ENCODE results near the gene CACNA1F.

CACNA1F gene

GRCh38 chrX:49214996-49215526 lies 18.1 kb downstream of the CACNA1F start:
- no peak for TF ChIP-seq CTCF (IDR thresholded peaks at IDR 0.05; ENCODE audit: low read depth, low read length)
- no peak for DNase-seq (ENCODE audit: extremely low read depth, low read depth)

- no peak for TF ChIP-seq CTCF (IDR thresholded peaks at IDR 0.05; ENCODE audit: low read depth, low read length)
- DNase-seq (ENCODE audit: extremely low read depth, low read depth): no peak
Measured at GRCh38 chrX:49214416-49214815, 18.7 kb downstream of the CACNA1F start.

- DNase-seq (ENCODE audit: extremely low read depth, low read depth): no peak
- TF ChIP-seq CTCF (IDR thresholded peaks at IDR 0.05; ENCODE audit: low read depth, low read length): no peak
Measured at GRCh38 chrX:49212861-49213260, 20.3 kb downstream of the CACNA1F start.

GRCh38 chrX:49212209-49212608 lies 20.9 kb downstream of the CACNA1F start:
- DNase-seq (ENCODE audit: extremely low read depth, low read depth): no peak
- TF ChIP-seq CTCF (IDR thresholded peaks at IDR 0.05; ENCODE audit: low read depth, low read length): no peak

GRCh38 chrX:49211074-49211473 lies 22.1 kb downstream of the CACNA1F start:
- no peak for TF ChIP-seq CTCF (IDR thresholded peaks at IDR 0.05; ENCODE audit: low read depth, low read length)
- no peak for DNase-seq (ENCODE audit: extremely low read depth, low read depth)

GRCh38 chrX:49210406-49210805 lies 22.7 kb downstream of the CACNA1F start:
- no peak for TF ChIP-seq CTCF (IDR thresholded peaks at IDR 0.05; ENCODE audit: low read depth, low read length)

GRCh38 chrX:49209434-49210251 lies 23.5 kb downstream of the CACNA1F start:
- DNase-seq (ENCODE audit: extremely low read depth, low read depth): no peak

More at GRCh38 chrX:49210406-49210805, 22.7 kb downstream of the CACNA1F start:
- no peak for DNase-seq (ENCODE audit: extremely low read depth, low read depth)

More at GRCh38 chrX:49209434-49210251, 23.5 kb downstream of the CACNA1F start:
- TF ChIP-seq CTCF (IDR thresholded peaks at IDR 0.05; ENCODE audit: low read depth, low read length): no peak

All from AG09319 (cell line).